ENCODE data around the gene MEN1.

MEN1 gene

GRCh38 chr11:64810271-64810890 is at the start of gene MEN1:
Gene MEN1 (minus strand): TSS chr11:64810551. CDS start chr11:64810109, 442 bp downstream.
- peak; percentile 49 for DNase-seq (ENCODE audit: low read depth in 2 of 2)

DNA sequence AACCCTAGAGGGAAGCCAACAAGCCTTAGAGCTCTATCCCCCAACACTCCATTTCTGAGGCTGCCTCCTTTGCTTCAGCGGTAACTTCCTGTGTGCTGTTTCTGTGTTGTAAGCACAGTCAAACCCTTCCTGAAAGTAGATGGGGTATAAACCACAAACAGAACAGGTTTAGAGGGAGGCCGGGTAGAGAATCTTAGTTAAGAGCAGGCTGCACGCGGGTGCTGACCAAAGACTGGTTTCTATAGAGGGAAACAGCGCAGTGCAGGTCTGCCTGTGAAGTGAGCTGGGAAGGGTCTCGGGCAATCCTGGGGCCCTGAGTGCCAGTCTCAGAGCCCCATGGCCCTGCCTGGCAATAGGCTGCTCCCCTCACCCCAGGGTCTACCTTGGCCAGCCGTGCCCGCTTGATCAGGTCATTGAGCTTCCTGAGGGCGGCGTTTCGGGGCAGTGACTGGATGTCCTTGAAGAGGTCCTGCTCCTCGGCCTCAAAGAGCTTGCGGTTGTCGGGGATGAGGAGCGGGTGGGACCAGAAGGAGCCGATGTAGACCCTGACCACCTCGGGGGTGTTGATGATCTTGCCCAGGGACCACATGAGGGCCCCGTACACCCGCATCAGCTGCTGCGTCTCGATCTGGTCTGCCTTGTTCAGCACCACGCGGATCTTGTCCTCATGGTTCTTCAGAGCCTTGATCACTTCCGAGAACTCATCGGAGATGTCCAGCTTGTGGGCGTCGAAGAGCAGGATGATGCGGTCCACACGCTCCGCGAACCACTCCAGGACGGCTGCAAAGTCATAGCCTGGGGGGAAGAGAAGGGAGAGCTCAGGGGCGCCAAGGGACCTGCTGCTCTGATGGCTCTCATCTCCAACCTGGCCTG is 49.4 kb upstream of the MEN1 start:
- DNase-seq (ENCODE audit: low read depth in 2 of 2), result no peak

- no peak for DNase-seq (ENCODE audit: low read depth in 2 of 2)
Observed at GRCh38 chr11:64858467-64859263, 48.3 kb upstream of the MEN1 start.

- DNase-seq (ENCODE audit: low read depth in 2 of 2), result no peak
Observed at GRCh38 chr11:64857485-64857884, 47.1 kb upstream of the MEN1 start.

- no peak for DNase-seq (ENCODE audit: low read depth in 2 of 2)
Observed at GRCh38 chr11:64856382-64857227, 46.3 kb upstream of the MEN1 start.

- no peak for DNase-seq (ENCODE audit: low read depth in 2 of 2)
Observed at GRCh38 chr11:64855596-64856304, 45.4 kb upstream of the MEN1 start.

- DNase-seq (ENCODE audit: low read depth in 2 of 2), result no peak
Observed at GRCh38 chr11:64854534-64855502, 44.5 kb upstream of the MEN1 start.

DNA sequence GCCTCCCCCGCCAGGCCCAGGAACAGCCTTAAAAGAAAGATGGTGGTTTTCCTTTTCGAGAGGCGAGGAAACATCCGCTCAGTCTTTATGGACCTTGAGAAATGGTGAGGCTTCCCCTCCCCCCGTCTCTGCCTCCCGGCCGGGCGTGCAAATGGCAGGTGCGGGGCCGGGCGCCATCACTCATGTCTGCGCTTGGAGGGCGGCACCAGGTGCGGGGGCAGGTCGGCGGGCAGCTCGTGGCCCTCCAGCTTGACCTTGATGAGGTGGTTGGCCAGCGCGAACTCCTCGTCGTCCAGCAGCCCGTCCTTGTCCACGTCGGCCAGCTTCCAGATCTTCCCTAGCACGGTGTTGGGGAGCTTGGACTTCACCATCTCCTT is 43.8 kb upstream of the MEN1 start:
- no peak for DNase-seq (ENCODE audit: low read depth in 2 of 2)

GRCh38 chr11:64853709-64854108 is 43.4 kb upstream of the MEN1 start:
- DNase-seq (ENCODE audit: low read depth in 2 of 2), result no peak

DNA sequence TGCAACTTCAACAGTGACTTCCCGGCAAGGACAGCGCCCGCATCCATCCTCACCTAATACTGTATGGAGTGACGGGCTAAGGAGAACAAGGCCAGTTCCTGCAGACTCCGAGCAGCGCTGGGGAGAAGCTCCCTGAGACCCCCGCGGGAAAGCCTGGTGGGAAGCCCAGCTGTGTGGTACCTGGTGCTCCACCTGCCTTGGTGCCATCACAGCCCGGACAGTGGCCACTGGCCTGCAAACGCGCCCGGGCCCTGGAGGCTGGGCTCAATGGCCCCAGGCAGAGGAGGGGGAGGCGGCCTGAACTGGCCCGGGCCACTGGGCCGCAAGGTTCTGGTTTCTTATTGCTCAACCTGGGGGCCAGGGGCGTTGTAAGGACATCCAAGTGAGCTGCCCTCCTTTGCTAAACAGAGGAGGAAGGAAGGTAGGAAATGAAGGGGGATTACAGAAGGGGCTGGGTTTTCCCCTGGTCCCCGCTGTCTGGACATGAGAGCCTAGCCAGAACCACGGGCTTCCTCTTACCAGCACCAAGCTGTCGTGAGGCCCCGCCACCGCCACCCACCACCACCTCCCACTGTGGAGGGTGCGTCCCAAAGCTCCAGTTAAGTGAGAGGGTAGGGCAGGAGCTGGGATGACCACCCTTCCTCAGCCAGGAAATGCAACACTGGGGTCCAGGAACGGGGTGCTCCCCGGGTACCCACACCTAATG is 42.6 kb upstream of the MEN1 start:
- DNase-seq (ENCODE audit: low read depth in 2 of 2), result no peak

DNA sequence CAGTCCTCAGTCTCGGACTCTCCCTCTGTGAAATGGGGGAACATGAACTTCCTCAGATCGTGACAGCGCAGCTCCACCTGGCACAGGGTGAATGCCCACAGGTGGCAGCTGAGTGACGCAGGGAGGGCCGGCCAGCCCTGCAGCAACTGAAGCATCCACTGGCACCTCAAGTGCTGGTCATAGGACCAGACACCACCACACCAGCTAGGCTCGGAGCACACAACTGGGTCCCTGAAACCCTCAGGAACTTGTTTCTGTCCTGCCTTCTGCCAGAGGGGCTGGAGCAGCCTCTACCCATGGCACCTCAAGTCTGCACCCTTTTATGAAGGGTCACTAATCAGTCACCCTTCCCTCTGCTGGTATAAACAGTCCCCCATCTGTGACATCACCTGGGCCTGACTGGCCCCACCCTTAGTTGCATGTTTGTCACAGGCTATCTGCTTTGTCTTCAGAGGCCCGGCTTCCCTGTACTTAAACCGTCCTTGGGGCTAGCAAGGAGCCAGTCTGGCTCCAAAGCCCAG is 41.5 kb upstream of the MEN1 start:
- DNase-seq (ENCODE audit: low read depth in 2 of 2), result no peak

DNA sequence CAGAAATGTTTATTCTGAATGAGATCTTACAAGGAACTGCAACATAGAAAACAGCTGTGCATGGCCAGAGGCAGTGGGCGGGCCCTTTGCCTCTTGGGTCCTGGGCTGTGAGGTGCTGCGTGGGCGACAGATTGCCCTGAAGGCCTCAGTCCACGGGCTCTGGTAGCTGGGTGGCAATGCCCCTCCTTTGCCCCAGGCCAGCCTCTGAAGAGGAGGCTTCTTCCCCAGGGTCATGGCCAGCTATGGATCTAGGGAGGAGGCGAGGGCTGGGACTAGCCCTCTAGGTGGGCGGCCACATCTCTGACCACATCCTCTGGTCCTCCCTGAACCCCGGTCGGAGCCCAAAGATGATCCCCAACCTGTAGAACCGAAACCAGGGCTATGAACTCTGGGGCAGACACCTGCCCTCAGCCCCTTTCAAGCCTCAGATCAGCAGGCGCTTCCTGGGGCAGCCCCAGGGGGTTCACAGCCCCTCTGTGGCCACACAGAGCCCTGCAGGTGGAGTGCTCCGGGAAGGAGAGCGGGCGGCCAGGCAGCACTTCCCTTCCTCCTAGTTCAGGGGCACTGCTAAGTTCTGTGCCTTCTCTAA is 40.7 kb upstream of the MEN1 start:
- no peak for DNase-seq (ENCODE audit: low read depth in 2 of 2)

- no peak for DNase-seq (ENCODE audit: low read depth in 2 of 2)
Observed at GRCh38 chr11:64849598-64850356, 39.4 kb upstream of the MEN1 start.

DNA sequence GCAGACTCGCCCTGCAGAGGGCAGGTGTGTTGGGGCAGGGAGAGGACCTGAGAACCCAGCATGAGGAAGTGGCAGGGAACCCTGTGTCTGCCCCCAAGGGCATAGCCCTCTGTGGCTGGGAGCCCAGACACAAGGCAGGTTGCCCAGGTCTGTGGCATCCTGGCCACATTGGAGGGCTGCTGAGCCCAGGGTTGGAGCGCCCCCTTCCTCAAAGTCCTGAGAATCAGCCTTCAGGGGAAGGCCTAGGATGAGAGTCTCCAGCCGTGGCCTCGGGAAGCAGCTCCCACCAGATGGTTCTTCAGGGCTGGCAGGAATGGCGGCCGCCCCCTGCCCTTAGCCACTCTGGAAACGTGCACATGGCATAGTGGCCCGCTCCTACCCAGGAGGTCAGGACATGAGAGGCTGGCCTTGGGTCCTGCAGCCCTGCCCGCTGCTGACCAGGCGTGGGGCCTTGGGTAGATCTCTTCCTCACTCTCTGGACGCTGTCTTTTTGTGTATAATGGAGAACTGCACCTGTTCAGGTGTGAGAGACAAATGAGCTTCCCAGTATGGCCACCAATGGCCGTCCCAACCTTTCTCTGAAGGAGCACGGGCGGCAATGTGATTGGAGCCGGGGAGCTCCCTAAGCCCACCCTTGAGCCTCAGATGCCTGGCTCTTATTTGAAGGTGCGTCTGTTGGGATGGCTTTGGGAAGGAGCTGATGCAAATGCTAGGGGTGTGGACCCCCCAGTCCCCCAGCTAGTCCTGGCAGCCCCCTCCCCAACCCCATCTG is 38.7 kb upstream of the MEN1 start:
- no peak for DNase-seq (ENCODE audit: low read depth in 2 of 2)

GRCh38 chr11:64848214-64848825 is 38.0 kb upstream of the MEN1 start:
- DNase-seq (ENCODE audit: low read depth in 2 of 2), result no peak

DNA sequence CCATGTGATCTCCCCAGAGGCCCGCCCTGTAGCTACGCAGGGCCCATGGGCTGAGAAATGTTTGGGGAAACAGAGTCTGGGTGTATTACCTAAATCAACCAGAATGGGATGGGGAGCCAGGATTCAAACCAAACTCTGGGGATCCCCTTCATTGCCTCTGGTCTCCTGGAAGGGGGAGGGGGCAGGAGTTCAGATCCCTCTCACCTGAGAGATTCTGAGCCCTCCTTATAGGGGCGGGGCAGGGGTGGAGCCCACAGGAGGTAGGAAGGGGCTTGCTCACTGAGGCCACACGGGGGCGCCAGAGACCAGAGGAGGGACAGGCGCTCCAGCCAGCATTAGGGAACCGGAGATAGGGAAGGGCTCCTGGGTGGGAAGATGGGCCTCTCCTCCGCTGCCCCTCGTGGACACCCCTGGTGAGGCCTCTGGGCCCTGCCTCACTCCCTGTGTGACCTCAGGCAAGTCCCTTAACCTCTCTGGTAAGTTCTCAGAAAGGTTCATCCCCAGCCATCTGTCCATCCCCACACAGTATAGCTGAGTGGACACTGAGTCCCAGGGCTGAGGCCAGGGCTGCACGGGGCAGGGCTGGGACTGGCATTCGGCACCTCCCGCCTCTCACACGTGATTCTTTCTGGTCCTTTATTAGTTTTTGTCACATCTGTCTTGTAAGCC is 36.8 kb upstream of the MEN1 start:
- DNase-seq (ENCODE audit: low read depth in 2 of 2), result peak; percentile 86 to 87

All from stimulated activated CD8-positive, alpha-beta memory T cell treated with anti-CD3 and anti-CD28 coated beads, Interleukin-2, amount 100 ng/mL, for 1 hour (primary cell).